ENCODE data around the gene TBL1X.

- TF ChIP-seq CTCF (IDR thresholded peaks at IDR 0.05) (no peak), POLR2A (IDR thresholded peaks at IDR 0.05) (no peak)
Measured at GRCh38 chrX:9651737-9652136, 186.9 kb downstream of the TBL1X start.

All from adrenal gland (tissue), 5 donors.